Stimulated activated CD8-positive, alpha-beta memory T cell treated with anti-CD3 and anti-CD28 coated beads, Interleukin-4, amount 100 ng/mL, for 1 hour (primary cell): Measurements from ENCODE around the gene RFX3.
"Not testable (repeated sequence)": the region's sequence is repeated elsewhere in the genome, so short reads cannot be mapped to it uniquely, and the experiment has no call there.

Experiments
- DNase-seq, 2 donors: peaks; one replicate each; pipeline ENCODE4 v3.0.0-alpha.2; 2020; ENCODE audit warnings: low read depth in 2 of 2, low spot score in 1 of 2

The RFX3 gene

DNA sequence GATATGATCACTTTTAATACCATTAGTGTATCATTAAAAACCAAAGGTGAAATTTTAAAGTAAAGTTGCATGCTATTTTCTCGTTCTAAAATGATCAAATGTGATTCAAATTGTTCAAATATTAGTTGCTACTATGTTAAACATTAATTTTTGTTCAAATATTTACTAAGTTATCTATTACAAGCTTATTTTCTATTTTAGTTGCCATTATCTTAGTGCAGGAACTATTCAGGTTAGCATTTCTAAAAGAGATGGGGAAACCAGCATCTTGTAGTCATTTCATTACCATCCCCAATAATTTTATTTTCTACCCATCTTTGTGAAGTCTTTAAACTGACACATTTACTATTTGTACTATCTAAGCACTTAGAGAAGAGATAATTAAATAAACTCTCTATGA lies 166.0 kb downstream of the RFX3 start:
- DNase-seq = no peak

GRCh38 chr9:3359048-3359692 lies 166.6 kb downstream of the RFX3 start:
- DNase-seq = no peak

- DNase-seq = no peak
Measured at GRCh38 chr9:3348169-3348568, 177.6 kb downstream of the RFX3 start.

GRCh38 chr9:3346549-3346948 lies 179.3 kb downstream of the RFX3 start:
- DNase-seq = no peak

DNA sequence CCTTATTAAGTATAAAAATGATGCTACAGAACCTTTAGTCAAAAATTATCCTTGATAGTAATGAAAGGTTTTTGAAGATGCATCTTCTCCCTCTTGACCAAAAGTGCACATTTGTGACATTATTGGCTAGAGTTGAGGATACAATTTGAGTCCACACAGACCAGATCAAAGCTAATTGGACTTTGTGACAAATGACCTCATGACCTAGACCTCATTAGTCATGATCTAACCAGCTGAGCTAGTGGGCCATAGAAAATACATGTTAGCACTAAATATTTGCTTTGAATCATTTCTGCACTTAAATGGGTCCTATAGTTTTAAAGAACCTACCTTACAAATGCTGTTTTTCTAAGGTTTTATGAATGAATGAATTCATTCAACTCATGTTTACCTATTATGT lies 182.1 kb downstream of the RFX3 start:
- DNase-seq = no peak

DNA sequence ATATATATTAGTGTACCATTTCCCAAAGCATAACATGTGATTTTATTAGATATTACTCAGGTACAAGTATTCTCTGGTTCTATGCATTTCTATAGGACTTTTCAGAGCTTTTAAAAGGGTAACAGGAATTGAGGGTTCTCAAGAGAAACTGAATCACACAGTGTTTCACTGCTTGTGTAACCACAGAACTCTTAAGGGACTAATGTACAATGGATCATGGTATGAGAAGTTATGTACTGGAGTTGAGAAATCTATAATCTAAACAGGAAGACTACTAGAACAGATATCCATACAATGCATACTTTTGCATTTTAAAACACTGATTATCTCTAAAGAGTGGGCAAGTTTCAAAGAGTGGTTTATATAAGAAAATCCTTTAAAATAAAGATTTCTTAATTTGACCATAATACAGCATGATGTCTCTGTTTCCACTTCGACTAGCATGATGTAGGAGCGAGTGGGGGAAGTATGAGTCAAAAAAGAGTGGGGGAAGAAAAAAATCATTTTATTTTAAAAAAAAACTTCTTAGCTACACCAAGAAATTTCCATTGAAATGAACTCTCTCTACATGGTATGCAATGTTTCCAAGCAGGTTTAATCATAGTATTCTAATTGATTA lies 183.5 kb downstream of the RFX3 start:
- DNase-seq = no peak

DNA sequence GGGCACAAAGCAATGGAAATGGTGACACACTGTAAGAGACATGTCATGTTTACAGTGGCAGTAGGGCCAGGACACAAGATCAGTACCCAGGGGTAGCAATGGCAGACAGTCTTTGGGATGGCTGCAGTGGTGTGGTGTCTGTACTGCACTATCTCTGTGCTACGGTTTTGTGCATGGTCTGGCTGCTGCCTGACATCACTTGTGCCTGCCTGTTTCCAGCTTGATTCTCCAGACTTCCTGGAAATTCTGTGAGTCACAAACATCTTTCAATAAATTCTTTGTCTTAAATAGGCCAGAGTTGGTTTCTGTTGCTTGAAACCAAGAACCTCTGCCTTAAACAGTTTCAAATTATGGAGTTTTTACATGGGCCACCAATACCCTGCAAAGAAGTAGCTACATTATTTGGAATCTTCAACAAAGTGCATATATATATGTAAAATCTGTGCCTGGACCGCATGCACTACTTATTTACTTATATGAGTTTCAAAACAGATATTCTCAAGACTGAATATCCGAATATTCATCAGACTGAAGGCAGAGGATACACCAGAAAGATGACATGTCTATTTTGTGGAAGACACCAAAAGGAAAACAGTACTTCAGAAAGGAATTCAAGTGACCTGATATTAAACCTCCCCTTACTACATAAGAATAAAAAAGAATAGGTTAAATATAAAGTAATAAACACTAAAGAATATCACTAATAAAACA lies 188.1 kb downstream of the RFX3 start:
- no peak for DNase-seq

- no peak for DNase-seq
Measured at GRCh38 chr9:3336951-3337350, 188.8 kb downstream of the RFX3 start.

DNA sequence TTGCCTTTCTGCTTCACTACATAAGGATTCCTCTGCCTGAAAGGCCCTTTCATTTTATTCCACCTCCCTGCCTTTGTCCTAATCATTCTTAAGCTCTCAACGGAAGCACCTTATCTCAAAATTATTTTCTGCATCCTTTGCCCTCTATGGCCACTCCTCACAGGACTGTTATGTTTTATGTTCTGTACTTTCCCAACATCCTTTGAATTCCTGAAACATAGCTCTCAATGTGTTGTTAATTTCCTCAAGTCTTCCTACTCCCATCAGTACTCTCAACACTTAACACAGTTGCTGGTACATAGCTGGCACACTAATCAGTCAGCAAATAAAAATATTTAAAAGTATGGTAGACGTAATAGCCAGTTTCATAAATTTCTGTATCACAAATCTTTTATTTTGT lies 193.0 kb downstream of the RFX3 start:
- DNase-seq = no peak

DNA sequence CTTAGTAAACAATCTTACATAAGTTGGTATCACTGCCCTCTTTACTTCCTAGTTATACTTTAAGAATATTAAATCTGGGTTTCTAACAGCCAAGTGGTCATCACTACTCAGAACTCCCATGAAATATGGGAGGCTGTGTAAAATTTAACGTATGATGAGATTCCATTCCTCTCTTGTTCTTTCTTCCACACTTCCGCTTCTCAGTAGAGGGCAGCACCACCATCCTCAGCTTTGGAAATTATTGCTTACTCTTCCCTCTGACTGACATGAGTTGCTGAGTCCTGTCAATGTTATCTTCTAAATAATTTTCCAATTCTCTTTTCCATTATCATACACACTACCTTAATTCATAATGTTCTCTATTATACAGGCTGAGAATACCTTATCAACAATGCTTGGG lies 194.0 kb downstream of the RFX3 start:
- DNase-seq = no peak

DNA sequence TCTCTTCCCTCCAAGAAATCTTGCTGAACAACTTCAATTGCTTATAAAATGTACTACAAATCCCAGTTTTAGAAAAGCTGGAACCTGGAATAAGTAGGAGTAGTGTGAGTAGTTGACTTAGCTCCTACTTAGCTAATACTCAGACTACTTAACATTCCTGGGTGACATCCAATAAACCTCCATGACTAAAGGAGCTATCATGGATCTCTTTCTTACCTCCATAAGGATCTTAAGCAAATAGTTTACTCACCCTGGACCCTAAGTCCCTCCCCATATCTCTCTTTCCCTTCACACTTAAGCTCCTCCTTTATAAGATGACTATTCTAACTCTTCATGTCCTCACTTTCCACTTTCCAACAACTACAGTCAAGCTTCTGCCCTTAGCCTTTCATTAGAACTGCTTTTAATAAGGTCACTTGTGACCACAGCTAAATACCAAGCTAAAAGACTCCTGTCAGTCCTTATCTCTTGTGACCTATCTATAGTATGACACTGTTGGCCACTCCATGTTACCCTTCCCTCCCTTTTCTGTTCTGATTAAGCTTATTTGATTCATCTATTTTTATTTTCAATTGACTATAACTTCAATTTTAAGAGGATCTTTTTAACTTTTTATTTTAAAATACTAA lies 194.9 kb downstream of the RFX3 start:
- no peak for DNase-seq

GRCh38 chr9:3329361-3329760 lies 196.4 kb downstream of the RFX3 start:
- DNase-seq = no peak

DNA sequence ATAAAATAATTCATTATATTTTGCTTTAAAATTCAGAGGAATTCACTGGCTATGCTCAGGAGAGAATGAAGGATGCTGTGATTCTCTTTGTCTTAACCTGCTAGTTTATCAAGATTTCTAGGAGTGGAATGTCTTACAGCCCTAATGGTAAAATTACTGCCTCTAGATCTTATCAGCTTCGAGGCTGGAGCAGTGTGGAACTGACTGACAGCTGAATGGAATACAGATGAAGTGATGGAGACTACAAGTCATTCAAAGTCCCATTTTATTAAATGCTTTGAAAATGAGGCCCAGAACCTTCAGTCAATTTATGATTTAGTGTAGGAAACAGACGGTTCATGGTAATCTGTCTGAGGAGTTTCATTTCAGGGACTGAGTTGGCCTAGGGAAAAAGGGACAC lies 202.1 kb downstream of the RFX3 start:
- no peak for DNase-seq

DNA sequence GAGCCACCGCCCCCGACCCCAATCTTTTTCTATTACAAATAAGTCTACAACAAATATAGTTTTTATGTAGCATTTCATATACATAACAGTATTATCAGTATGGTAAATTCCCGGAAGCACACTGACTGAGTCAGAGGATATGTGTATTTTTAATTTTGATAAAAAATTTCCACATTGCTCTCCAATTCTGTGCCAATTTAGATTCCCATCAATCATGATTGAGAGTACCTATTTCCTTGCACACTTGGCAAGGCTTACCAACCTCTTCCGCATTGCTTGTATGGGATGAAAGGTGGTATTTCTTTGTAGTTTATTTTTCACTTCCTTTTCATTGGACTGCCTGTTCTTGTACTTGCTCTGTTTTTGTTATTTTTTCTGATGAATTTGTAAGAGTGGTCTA lies 204.6 kb downstream of the RFX3 start:
- no peak for DNase-seq

GRCh38 chr9:3312595-3312994 lies 213.2 kb downstream of the RFX3 start:
- not testable (repeated sequence) for DNase-seq

DNA sequence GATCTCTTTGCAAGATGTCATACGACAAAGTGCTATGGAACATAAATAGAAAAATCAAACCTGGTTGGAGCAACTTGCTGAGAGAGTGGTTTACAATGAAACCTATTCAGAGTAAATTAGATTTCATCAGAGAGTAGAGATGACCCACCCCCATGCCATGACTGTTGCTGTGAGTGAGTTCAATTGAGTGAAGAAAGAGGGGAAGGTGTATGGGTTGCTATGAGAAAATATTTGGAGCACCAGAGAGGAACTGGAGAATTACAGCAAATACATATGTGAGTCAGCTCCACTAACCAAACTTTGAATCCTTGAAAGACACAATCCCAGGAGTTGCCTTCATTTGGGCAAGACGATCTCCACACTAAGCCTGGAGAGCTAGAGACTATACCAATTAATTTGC lies 217.2 kb downstream of the RFX3 start:
- DNase-seq = no peak

- DNase-seq = not testable (repeated sequence)
Measured at GRCh38 chr9:3304388-3304787, 221.4 kb downstream of the RFX3 start.

GRCh38 chr9:3299872-3300271 lies 225.9 kb downstream of the RFX3 start:
- DNase-seq = no peak

- no peak for DNase-seq
Measured at GRCh38 chr9:3296536-3296935, 229.3 kb downstream of the RFX3 start.

DNA sequence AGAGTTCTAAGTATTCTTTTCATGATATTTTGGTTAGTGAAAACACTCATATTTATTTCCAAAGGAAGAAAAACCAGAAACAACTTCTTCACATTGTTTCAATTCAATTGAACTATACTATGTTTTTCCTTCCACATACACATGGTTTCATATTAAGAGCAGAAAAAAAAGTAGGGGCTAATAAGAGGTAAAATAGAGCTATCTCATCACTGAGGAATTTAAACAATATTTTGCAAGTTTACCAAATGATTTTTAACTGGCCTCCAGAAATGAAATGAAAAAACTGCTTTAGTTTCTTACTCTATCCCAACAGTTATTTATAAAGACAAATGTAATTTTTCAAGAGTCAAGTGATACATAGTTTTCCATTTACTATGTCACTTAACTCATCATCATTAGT lies 233.5 kb downstream of the RFX3 start:
- DNase-seq = no peak

GRCh38 chr9:3290231-3290840 lies 235.5 kb downstream of the RFX3 start:
- no peak for DNase-seq

- no peak for DNase-seq
Measured at GRCh38 chr9:3288686-3289085, 237.1 kb downstream of the RFX3 start.
